Measurements from ENCODE around the gene RYR3. TPM values are rescaled to one million over a fixed set of nuclear protein-coding genes. Genes with fewer than 3 reads are reported as not detected.

The RYR3 gene
- total RNA-seq, 1 donor from 2014 or later = not detected

DNA sequence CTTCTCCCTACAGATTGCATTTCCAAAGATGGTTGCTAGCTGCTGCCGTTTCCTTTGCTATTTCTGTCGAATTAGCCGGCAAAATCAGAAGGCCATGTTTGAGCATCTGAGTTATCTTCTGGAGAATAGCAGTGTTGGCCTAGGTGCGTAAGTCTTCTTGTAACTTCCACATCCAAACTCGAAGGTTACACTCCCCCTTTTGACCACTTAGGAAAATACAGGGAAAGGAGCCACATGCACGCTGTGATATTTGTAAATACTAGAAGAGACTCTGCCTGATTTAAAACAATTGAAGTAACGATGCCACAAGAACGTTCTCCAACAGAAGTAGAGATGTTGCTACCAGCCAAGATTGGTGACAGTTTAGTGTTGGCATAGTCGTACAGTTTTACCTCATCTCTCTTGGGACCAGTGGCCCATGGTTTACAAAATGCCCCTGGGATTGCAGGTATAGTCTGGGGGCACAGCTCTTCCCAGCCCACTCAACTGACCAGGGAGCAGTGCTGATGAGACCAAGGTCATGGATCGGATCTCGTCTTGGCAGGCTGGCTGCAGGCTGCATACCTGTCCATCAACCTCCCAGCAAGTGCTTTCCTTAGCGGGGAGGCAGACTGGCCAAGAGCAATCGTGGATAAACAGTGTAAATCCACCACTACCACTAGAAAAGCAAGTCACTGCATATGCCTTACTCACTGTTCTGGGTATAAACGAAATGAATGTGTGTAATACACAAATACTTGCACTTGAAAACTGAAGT is 389.1 kb downstream of the RYR3 start:
- intact Hi-C loops (cut with micrococcal nuclease) = loop anchor here (1.0 to 2.0 kb wide), 2 partner anchors 408 to 679 kb away; no protein-coding TSS in a partner anchor

DNA sequence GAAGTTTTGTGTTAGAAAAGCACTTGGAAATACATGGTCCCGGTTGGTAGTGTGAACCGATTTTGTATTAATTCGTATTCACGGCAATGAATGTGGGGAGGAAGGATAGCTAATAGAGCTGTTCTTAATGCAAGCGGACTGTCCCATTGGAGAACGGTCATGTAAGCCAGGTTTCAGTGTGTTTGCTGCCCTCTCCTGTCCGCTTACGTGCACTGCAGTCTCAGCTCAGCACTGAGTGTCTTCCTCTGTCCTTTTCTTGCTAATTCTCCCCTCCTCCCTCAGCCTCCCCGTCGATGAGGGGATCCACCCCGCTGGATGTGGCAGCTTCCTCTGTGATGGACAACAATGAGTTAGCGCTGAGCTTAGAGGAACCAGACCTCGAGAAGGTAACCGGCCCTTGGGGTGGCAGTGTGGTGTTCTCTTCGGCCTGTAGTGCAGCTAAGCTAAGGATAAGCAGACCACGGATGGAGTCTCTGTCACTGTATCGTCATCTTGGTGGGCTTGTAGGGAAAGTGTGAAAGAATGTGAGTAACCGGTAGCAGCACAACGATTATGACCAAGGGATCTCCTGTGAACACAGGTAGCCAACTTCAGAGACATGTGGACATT is 390.0 kb downstream of the RYR3 start:
- intact Hi-C loops (cut with micrococcal nuclease) = loop anchor here (1.0 to 2.0 kb wide), 2 partner anchors 408 to 680 kb away; no protein-coding TSS in a partner anchor

DNA sequence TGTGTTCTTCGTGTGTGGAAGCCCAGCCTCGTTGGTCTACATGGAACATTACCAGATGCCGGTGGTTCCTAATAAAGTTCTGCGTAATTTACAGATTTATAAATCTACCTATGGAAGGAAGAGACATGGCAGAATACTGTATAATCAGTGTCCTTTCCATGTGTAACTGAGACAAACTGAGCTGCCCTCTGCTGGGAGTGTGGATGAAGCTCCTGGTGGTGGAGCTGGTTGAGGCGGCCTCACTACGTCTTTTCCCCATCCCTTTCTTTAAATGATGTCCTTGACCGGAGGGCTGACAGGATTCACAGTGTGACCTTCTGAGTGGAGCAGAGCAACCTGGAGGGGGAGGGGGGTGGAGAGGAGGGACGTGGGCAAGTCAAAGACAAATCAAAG is 390.5 kb downstream of the RYR3 start:
- intact Hi-C loops (cut with micrococcal nuclease) = loop anchor here (2.0 kb wide), 1 partner anchor 680 kb away; no protein-coding TSS in a partner anchor

DNA sequence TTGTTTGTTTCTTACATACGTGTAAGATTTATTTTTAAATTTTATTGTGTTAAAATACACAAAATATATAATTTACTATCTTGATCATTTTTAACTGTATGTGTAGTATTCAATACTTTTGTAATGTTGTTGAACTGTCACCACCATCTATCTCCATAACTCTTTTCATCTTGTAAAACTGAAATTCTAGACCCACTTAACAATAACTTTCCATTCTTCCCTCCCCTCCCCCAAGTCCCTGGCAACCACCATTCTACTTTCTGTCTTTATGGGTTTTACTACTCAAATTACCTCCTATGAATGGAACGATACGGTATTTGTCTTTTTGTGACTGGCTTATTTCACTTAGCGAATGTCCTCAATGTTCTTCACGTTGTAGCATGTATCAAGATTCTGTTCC is 395.4 kb downstream of the RYR3 start:
- intact Hi-C loops (cut with micrococcal nuclease) = no loop called here

DNA sequence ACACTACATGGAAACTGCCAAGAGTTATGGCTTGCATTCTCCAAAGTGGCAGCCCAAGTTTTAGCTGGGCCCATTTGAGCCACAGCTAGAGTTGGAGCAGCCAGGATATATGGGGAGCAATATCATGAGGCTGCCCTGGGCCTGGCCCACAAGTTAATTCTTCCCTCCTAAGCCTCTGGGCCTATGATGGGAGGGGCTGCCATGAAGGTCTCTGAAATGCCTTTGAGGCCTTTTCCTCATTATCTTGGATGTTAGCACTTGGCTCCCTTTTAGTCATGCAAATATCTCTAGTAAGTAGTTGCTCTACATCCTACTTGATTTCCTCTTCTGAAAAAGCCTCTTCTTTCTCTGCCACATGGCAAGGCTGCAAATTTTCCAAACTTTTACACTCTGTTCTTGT is 400.0 kb downstream of the RYR3 start:
- intact Hi-C loops (cut with micrococcal nuclease) = no loop called here

DNA sequence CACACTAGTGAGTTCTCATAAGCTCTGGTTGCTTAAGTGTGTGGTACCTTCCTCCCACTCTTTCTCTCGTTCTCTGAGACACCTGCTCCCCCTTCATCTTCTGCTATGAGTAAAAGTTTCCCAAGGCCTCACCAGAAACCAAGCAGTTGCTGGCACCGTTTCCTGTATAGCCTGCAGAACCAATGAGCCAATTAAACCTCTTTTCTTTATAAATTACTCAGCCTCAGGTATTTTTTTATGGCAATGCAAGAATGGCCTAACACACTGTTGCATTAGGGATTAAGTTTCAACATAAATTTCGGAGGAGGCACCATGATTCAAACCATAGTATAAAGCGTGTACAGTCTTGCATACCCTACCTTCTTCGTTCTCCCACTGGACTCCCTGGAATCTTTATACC is 405.3 kb downstream of the RYR3 start:
- intact Hi-C loops (cut with micrococcal nuclease) = no loop called here

DNA sequence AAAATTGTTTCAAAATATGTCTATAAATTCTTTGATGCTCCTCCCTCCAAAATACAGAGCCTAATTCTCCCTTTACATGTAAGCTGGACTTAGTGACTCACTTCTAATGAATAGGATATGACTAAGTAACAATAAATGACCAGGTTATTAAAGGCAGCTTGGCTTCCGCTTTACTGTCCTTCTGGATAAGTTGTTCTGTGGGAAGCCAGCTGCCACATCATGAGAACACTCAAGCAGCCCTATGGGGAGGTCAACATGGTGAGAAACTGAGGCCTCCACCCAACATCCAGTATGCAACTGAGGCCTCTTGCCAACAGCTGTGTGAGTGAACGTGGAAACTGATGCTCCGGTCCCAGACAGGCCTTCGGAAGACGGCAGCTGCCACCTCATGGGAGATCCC is 410.2 kb downstream of the RYR3 start:
- intact Hi-C loops (cut with micrococcal nuclease) = no loop called here

DNA sequence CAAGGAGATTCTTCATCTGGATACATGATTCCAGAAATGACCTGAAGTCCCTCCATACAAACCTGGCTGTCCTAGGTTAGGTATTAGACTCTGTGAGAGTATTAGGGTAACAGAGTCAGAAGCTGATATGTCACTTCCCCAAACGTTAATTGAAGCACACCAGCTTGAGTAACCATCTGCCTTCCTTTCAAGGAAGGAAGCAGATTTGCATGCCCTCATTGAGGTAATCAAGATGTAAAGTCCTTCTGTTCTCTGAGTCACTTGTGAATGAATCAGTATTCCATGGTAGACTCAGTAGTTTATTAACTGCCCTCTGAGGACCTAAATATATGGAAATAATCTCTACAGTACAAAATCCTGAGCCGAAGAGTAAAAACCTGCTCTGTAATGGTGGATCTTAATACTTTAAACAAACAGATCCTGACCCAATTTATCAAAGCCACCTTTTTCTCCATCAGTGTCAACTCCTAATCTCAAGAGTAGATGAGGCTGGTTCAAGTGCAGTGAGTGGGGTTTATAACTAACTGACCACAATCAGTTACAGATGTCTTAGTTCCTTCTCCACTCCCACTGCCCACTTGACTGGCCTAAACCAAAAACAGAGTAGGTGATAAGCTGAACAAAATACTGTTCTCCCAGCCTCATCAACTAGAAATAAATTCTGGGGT is 411.4 kb downstream of the RYR3 start:
- intact Hi-C loops (cut with micrococcal nuclease) = no loop called here

DNA sequence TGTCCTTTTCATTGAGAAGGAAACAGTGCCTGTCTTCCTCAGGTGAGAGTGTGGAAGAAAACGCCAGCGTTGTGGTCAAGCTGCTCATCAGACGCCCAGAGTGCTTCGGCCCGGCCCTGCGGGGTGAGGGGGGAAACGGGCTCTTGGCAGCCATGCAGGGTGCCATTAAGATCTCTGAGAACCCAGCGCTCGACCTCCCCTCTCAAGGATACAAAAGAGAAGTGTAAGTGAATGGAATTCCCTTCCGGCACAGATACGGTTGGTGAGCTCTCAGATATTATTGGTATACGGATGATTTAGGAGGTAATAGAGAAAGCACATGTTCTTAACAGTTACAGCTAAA is 411.9 kb downstream of the RYR3 start:
- intact Hi-C loops (cut with micrococcal nuclease) = no loop called here

DNA sequence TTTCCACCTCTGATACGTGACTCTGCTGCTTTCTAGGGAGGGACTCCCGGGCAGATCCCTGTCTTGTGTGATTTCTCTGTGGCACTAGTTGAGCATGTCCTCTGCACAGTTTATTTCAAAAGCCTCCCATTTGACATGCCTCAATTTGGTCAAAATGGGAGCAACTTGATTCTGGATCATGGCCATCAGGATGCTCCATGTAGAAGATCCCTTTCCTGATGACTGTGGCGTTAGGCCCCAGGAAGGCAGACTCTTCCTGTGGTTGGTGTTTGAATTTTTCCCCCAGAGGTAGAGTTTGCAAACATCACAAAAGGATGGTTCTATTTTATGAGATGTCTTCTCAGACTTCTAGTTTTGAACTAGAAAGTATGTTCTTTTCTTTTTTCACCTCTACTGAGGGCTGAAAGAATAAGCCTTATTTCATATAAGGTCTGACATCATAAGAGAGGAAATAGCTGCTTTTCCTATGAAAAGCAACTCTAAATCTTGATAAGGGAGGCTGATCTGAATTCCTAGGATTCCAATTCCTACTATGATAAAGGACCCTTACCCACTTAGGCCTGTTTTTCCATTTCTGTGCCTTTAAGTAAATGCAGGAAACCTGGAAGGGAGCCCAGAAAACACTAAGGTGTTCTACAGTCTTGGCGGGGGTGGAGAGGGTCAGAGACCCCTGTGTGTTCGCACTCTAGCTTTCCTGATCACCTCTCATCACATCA is 413.7 kb downstream of the RYR3 start:
- intact Hi-C loops (cut with micrococcal nuclease) = no loop called here

DNA sequence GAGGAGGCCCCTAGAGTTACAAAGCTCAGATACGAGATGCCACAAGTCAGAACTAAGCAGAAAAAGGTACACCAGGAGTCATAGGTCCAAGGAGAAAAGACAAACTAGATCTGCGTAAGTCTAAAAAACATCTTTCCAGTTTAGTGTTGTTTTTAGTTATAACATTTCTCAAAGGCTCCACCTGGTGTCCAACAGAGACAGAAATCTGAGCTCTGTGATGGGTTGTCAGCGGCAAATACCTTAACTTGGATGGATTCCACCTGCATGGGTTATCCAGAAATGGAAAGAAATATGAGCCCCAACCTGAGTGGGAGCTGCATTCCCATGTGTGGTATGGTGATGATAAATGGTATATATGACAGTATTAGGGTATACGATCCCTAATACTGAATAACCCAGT is 418.9 kb downstream of the RYR3 start:
- intact Hi-C loops (cut with micrococcal nuclease) = no loop called here

DNA sequence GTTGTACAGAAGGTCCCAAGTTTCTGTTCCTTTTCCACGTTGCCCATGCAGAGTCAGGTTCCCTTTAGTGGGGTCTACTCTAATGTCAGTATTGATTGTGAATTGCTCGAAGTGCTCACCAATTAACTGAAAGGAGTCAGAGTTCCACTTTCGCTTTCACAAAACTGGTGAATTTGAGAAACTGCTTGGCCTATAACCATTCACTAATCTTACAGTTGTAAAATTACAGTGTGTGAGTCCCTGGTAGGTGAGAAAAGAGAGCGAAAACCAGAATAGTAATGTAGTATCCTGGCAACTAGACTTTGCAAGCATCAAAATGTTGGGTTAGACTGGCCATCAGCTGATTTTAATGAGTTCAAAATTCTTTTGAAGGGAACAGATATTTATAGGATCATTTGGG is 420.0 kb downstream of the RYR3 start:
- intact Hi-C loops (cut with micrococcal nuclease) = no loop called here

DNA sequence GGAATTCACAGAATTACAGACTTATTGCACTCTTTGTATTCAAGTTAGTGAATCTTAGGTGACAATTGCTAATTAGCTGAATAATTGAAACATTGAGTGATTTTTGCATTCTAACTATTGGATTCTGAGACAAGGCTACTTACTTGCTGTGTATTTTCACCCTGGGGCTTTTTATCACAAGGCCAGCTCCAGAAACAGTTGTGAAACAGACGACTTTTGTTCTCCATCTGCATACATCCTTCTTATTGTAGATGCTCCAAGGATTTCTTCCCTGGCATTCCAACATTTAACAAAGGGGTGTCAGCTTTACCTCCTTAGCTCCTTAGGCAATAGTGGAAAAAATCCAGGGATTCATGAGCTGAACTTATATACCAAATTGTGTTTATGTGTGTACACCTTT is 424.4 kb downstream of the RYR3 start:
- intact Hi-C loops (cut with micrococcal nuclease) = loop anchor here (1.0 to 5.0 kb wide), 3 partner anchors 227 to 477 kb away; partner anchors contain the start of gene KATNBL1

DNA sequence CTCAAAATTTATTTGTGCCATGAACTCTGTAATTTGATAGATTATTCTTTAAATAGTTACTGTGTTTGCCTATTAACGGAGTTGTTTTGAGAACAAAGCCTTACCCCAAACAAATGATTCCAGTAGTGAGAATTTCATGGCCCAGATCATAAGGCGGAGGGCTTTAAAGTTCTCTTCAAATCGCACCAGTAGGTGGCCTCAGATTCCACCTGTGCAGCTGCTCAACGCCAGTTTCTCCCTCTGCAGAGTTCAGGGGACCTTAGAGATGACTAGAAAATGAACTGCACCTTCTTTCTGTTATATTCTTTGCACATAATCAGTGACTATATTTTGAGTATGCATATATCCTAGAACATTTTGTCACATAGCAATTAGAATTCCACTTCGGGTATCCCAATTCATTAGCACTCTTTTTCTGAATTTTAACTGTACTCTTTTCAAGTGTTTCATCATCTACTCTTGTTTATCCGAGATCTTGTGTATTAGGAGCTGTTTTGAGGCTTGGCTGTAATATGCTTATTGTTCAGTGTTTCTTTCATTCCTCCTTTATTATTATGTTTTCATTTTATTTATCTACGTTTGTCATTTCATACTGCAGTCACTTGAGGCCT is 425.0 kb downstream of the RYR3 start:
- intact Hi-C loops (cut with micrococcal nuclease) = loop anchor here (1.0 to 5.0 kb wide), 3 partner anchors 227 to 477 kb away; partner anchors contain the start of gene KATNBL1

DNA sequence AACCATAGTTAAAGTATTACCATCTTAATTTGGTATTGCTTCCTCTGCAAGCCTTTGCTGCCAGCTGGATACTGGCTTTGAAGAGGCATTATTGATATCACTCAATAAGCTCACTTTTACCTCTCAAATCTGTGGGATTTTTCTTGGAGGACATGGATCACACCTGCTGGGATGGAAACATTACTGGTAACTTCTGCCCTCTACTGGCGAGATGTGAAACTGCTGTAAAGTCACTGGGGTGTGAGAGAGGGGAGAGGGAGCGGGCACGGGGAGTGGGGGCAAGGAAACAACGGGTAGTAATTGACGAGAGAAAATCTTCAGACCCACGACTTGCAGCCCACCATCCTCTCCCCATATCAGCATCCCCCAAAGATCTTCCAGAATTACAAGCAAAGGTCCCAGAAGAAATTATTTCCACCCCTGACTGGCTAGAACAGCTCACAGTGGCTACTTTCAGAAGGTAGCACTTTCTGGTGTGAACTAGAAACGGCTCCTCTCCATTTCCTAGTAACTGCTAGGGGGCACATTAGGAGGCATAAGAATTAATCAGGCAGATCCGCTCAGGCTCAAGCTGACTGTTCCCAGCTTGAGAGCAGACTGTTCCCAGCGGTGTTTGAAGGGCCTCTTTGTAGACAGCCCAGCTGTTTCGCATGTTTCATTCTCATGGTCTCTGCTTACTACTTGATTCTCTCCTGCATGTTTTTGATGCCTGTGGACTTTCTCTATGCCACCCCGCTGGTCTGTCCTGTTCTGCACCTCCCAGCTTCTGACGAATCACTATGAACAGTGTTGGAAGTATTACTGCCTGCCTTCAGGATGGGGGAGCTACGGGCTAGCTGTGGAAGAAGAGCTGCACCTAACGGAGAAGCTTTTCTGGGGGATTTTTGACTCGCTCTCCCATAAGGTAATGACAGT is 427.2 kb downstream of the RYR3 start:
- intact Hi-C loops (cut with micrococcal nuclease) = loop anchor here (1.0 to 5.0 kb wide), 3 partner anchors 224 to 652 kb away; partner anchors contain the start of gene KATNBL1

DNA sequence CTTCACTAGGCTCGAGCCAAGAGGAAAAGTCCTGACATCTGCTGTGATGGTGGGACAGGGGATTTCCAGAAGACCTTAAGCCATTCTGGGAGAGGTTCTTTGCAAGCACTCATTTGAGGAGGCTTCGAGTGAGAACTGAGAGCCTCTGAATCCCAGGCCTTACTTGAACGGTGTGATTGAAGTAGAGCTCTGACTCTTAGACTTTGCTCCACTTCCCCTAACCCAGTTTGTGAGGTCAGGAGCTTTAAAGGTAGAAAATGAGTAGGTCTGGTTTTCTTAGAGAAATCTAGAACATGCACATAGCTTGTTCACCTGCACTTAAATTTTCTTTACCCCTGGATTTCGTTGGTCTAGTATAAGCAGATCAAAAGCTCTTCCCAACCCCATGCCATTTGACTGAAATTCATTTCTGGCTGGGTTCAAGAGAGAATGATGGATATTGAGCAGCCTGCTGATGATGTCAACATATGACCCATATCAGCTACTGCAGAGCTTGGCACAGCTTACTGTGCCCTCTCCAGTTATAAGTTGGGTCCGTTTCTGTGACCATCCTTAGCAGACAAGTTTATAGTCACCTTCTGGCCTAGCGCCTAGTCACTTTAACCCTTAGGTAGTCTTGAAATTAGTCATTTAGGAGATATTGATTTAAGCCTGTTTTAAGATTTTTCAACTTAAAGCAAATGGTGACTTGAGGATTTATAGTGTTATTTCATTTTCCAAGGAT is 428.3 kb downstream of the RYR3 start:
- intact Hi-C loops (cut with micrococcal nuclease) = loop anchor here (5.0 kb wide), 2 partner anchors 223 to 473 kb away; partner anchors contain the start of gene KATNBL1

DNA sequence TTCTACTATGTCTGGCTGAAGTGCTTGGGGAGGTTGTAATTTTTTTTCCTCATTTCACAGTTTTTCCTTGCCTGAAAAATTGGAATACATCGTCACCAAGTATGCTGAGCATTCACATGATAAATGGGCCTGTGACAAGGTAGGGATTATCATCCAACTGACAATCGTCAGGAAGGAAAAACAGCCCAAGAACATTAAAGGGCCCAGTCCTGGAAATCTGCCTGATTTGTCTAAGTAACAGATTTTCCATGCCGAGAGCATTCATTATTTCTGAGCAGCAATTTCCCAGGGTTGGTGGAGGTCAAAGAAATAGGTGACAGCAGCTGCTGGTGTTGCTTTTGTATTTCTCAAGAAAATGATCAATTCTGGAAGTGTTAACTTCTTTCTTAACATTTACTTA is 431.5 kb downstream of the RYR3 start:
- intact Hi-C loops (cut with micrococcal nuclease) = no loop called here

DNA sequence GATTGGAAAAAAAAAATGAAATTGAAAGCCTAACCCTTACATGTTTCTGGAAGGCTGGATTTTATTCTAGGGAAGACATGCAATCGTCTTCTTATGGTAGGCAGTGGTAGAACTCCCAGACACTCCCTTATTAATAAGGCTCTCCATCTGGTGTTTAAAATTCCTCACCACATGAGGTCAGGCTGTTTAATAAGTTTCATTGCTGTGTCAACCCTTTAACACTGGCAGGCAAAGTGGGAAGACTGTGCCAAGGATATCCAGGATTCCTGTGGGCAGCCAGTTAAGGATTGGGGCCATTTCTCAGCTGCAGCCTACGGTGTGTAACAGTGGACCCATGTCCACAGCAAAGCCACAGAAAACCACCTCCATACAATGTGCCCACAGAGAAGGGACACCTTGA is 432.0 kb downstream of the RYR3 start:
- intact Hi-C loops (cut with micrococcal nuclease) = no loop called here

DNA sequence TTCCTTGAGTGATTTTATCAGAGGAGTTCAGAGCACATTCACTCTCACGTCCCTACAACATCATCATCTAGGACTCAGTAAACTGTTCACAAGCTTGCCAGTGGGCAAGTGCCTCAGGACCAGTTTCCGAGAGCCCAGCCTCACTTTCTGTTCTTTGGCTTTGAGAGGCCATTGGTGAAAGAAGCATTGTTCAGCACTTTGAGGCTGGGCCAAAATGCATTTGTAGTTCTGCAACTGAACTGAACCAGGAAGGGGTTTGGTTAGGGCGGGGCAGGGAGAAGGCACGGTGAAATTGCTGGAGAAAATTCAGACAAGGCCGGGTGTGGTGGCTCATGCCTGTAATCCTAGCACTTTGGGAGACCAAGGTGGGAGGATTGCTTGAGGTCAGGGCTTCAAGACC is 435.4 kb downstream of the RYR3 start:
- intact Hi-C loops (cut with micrococcal nuclease) = no loop called here
